Adrenal gland (tissue), 12 donors: Measurements from ENCODE around the gene ERLEC1. TPM values are rescaled to one million over a fixed set of nuclear protein-coding genes. Genes with fewer than 3 reads are reported as not detected.

Source experiments
- DNase-seq, 7 donors: peaks; one replicate each; pipeline ENCODE4 v3.0.0-alpha.2; 2019 to 2020
- H3K27ac ChIP-seq, 5 donors: fragments of 200-600 bp; sonication (generic) in 4 of 5; 1 replicate in 3 of 5; 2 replicates in 2 of 5; pipeline versions ENCODE4 v1.5.1 to v1.8.0; 2016 to 2020; ENCODE audit warnings: mild to moderate bottlenecking in 1 of 5
- H3K27me3 ChIP-seq: fragments of 200-600 bp; 2 replicates; pipeline ENCODE4 v1.8.0; 2021
- H3K36me3 ChIP-seq, 2 donors: fragments of 200-600 bp; replicated peaks in 1 of 2; 1 replicate in 1 of 2; 2 replicates in 1 of 2; pipeline versions ENCODE4 v1.5.1 to v1.8.0; 2018 to 2022
- H3K4me1 ChIP-seq, 2 donors: fragments of 200-600 bp; replicated peaks in 1 of 2; 1 replicate in 1 of 2; 2 replicates in 1 of 2; pipeline versions ENCODE4 v1.5.1 to v1.8.0; 2018 to 2021
- H3K4me3 ChIP-seq, 4 donors: fragments of 200-600 bp; sonication (generic) in 3 of 4; one replicate each; pipeline ENCODE4 v1.5.1; 2016 to 2018
- H3K9me3 ChIP-seq, 3 donors: fragments of 200-600 bp; sonication (generic) in 1 of 3; replicated peaks in 1 of 3; 1 replicate in 2 of 3; 2 replicates in 1 of 3; pipeline versions ENCODE4 v1.5.1 to v1.8.0; 2016 to 2021
- POLR2A ChIP-seq, 2 donors: fragments of 450-650 bp; IDR thresholded peaks; one replicate each; pipeline ENCODE4 v1.6.1; 2017; ENCODE audit warnings: antibody characterized with exemption in 2 of 2, mild to moderate bottlenecking in 2 of 2, moderate library complexity in 1 of 2
- WGBS, 4 donors: extraction: QIAGEN DNeasy Blood & Tissue Kit in 2 of 4; methylation state at CpG; one replicate each; pipeline versions ENCODE4 v1.1.5 to v1.1.7; 2013 to 2017; 5-methylcytosine and 5-hydroxymethylcytosine counted together
- intact Hi-C, 2 donors: fragments of 100-400 bp; cut with DNase I; formaldehyde crosslinking; loops; one replicate each; pipeline versions ENCODE4 v1.14.1 to v1.15.0; 2022 to 2023
- polyA plus RNA-seq, 3 donors: library from polyadenylated mRNA; stranded (reverse); fragments of 200-250 nt in 2 of 3; fragments of 350-450 nt in 1 of 3; fragmentation: Illumina TruSeq in 1 of 3; extraction: RNeasy Lipid Tissue Mini Kit (QIAGEN cat#74804) in 1 of 3; gene quantifications; one replicate each; pipeline ENCODE4 v1.2.3, GENCODE V29; 2013 to 2014
- total RNA-seq, 9 donors: library from RNA; depleted of rRNA in 4 of 9; stranded (reverse); fragments of >200 nt in 4 of 9; fragments of 120-200 nt in 1 of 9; fragmentation: NEBNext Ultra II Directional in 1 of 9; extraction: Animal tissue kit (Norgen Biotek cat#: 25700) in 1 of 9; gene quantifications; one replicate each; pipeline versions ENCODE4 v1.1.0 to v1.2.4, GENCODE V29; 2013 to 2023
- TF ChIP-seq, protein P1 (sequence below), 6 experiments: fragments of 450-650 bp in 4 of 6; fragments of 200-600 bp in 2 of 6; sonication (generic) in 1 of 6; IDR thresholded peaks; 1 replicate in 5 of 6; 2 replicates in 1 of 6; pipeline versions ENCODE4 v1.5.1 to v1.8.0; 2016 to 2021; ENCODE audit warnings: antibody characterized with exemption in 6 of 6, mild to moderate bottlenecking in 2 of 6, moderate library complexity in 1 of 6
- donor health status: healthy with polysubstance abuse.
- donor health status: Bipolar disorder and iron deficiency.
- donor health status: DM: yes; HTN: yes; CAD: no.
- donor health status: DM: no; HTN: no; CAD: no.
- donor health status: DM: no; HTN: no; CAD: no.
- donor health status: DM: yes; HTN: yes; CAD: no.

ERLEC1 gene
- total and polyA plus RNA-seq, 12 donors, result 18.4 to 149 (median 56.4) TPM

DNA sequence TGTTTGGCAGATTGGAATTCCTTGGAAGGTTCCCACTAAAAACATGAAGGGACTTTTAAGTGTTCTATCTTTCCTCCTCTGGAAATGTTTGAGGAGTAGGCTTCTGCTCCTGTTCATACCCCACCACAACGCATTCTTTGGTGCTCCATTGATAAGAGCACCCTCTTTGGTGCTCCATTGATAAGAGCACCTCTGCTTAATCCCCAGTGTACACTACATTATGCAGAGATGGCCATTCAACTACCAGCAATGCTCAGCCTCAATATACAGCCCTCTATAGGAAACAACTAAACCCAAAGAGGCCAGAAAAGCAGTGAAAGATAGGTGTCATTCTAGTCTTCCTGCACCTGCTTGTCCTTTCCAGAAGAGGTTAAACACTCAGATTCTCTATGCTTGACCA is 21.1 kb upstream of the ERLEC1 start:
- Histone ChIP-seq H3K4me1 (peaks cover 5 to 18% of the 10 kb centered on the region in 2 donors), H3K9me3 (no peaks in the 10 kb centered on the region), H3K27me3 (no peaks in the 10 kb centered on the region), H3K27ac (no peak overlapping the region), H3K4me3 (no peak overlapping the region), H3K36me3 (no peaks in the 10 kb centered on the region)
- DNase-seq, result no peak
- TF ChIP-seq, protein P1, sequence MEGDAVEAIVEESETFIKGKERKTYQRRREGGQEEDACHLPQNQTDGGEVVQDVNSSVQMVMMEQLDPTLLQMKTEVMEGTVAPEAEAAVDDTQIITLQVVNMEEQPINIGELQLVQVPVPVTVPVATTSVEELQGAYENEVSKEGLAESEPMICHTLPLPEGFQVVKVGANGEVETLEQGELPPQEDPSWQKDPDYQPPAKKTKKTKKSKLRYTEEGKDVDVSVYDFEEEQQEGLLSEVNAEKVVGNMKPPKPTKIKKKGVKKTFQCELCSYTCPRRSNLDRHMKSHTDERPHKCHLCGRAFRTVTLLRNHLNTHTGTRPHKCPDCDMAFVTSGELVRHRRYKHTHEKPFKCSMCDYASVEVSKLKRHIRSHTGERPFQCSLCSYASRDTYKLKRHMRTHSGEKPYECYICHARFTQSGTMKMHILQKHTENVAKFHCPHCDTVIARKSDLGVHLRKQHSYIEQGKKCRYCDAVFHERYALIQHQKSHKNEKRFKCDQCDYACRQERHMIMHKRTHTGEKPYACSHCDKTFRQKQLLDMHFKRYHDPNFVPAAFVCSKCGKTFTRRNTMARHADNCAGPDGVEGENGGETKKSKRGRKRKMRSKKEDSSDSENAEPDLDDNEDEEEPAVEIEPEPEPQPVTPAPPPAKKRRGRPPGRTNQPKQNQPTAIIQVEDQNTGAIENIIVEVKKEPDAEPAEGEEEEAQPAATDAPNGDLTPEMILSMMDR (IDR thresholded peaks at IDR 0.05), result no peak
- TF ChIP-seq POLR2A (IDR thresholded peaks at IDR 0.05), result no peak
- intact Hi-C loops, result no loop called here
- WGBS, 4 donors, result 85 to 100% (median 95%) methylated on average over 1 of the region's 1 CpG

DNA sequence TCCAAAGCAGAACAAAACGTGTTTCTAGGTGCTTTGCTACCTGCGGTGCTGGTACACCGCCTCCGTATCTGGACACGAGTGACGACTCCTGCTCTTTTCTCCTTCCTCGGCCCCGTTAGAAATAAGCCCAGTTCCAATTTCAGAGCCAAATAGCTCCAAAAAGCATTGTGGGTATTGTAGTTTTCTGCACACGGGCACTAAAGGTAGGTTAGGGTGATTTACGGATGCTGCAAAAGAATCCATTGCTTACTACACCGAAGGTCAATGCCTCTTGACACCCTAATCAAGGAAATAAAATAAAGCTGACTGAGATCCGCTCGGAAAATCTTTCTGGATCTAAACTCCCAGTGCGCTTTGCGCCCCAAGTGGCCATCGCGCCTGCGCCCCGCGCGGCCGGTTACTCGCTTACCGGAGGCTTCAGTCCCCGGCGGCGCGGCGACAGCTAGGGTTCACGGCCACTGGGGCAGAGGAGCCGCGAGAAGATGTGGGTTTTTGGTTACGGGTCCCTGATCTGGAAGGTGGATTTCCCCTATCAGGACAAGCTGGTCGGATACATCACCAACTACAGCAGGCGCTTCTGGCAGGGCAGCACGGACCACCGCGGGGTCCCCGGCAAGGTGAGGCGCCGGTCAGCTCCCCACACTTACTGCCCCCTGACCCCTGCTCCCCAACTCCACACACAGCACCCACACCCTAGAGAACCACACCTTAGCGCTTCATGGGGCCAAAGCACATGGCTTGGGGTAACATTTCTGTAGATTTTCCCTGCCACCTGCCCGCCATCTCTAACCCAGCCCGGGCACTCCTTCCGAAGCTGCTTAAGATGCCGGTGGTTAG is 19.2 kb upstream of the ERLEC1 start, which contains the start of gene CHAC2:
Gene CHAC2 (plus strand): TSS at position 400 of the 837 bp plus-strand sequence. CDS start 83 bp downstream, at position 483.
- intact Hi-C loops, result no loop called here
- Histone ChIP-seq H3K27me3 (no peaks in the 10 kb centered on the region), H3K27ac (peak within 1 kb of the TSS; percentile 43 to 89 (median 70)), H3K4me3 (peak within 1 kb of the TSS; percentile 7 to 85 (median 32)), H3K36me3 (no peaks in the 10 kb centered on the region), H3K4me1 (peaks cover 5 to 18% of the 10 kb centered on the region in 2 donors), H3K9me3 (no peaks in the 10 kb centered on the region)
- peak; percentile 88 to 93 (median 90) for DNase-seq
- 0% methylated on average over 30 to 46 of the region's 46 CpGs for WGBS, 4 donors
- TF ChIP-seq POLR2A (IDR thresholded peaks at IDR 0.05), result peak in 1 of 2 donors; percentile 80
- TF ChIP-seq, protein P1 (IDR thresholded peaks at IDR 0.05), result peak; percentile 37 to 71 (median 55)

DNA sequence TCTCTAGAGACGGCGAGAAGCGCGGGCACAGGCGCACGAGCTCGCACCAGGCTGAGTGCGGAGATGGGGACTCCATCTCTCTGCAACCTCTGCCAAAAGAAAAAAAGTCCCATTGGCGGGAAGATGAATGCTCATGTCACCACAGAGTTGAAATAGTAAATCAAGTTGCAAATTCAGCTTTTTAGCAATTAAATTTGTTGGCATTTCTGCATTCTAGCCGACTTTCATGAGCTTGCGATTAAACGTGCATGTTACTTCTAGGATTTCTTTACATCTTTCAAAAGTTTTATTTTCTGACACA is 18.7 kb upstream of the ERLEC1 start:
- H3K4me1 ChIP-seq, result peaks cover 5 to 18% of the 10 kb centered on the region in 2 donors
- 1 to 3% (median 2%) methylated on average over 7 to 12 of the region's 12 CpGs for WGBS, 4 donors

DNA sequence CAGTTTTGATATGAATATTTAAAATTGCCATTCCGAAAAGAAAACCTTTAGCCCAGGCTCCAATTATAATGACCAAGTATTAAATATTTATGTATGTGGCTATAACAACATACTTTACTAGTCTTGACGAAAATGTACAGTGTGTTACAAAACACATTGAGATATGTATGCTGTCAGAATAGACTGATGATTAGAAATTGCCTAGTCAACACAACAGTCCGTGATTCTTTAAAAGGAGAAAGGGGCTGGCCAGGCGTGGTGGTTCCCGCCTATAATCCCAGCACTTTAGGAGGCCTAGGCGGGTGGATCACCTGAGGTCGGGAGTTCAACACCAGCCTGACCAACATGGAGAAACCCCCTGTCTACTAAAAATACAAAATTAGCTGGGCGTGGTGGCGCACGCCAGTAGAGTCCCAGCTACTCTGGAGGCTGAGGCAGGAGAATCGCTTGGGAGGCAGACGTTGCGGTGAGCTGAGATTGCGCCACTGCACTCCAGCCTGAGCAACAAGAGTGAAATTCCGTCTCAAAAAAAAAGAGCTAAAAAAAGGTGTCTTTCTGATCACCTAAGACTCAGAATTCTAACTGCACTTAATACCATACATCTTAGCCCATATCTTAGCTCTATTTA is 17.4 kb upstream of the ERLEC1 start:
- no peak for TF ChIP-seq POLR2A (IDR thresholded peaks at IDR 0.05)
- TF ChIP-seq, protein P1 (IDR thresholded peaks at IDR 0.05), result no peak
- Histone ChIP-seq H3K4me3 (no peak overlapping the region), H3K9me3 (no peaks in the 10 kb centered on the region), H3K36me3 (no peaks in the 10 kb centered on the region), H3K27ac (no peak overlapping the region), H3K4me1 (peaks cover 5 to 18% of the 10 kb centered on the region in 2 donors), H3K27me3 (no peaks in the 10 kb centered on the region)
- WGBS, 4 donors, result 89 to 94% (median 92%) methylated on average over 15 of the region's 15 CpGs
- intact Hi-C loops, result no loop called here
- DNase-seq, result no peak

More for the DNA sequence above, 18.7 kb upstream of the ERLEC1 start:
- peak overlapping the region in 4 of 5 donors; percentile 43 to 89 (median 76) for H3K27ac ChIP-seq
- DNase-seq, result peak in 1 of 7 donors; percentile 50
- no peaks in the 10 kb centered on the region for H3K36me3 ChIP-seq
- H3K9me3 ChIP-seq, result no peaks in the 10 kb centered on the region
- no peak for TF ChIP-seq POLR2A (IDR thresholded peaks at IDR 0.05)
- TF ChIP-seq, protein P1 (IDR thresholded peaks at IDR 0.05), result no peak
- H3K27me3 ChIP-seq, result no peaks in the 10 kb centered on the region
- intact Hi-C loops, result no loop called here
- H3K4me3 ChIP-seq, result peak overlapping the region; percentile 7 to 85 (median 32)
